LNCAP (cell line): ENCODE results near the gene CDC42EP5.
A peak's percentile ranks its signal among the peaks of the same experiment; 100 is the strongest.

Experiments used
- CTCF ChIP-seq: fragments of 450-650 bp; IDR thresholded peaks from 2 replicates; pipeline ENCODE4 v1.5.1; 2017; ENCODE audit warnings: mild to moderate bottlenecking

Gene CDC42EP5

DNA sequence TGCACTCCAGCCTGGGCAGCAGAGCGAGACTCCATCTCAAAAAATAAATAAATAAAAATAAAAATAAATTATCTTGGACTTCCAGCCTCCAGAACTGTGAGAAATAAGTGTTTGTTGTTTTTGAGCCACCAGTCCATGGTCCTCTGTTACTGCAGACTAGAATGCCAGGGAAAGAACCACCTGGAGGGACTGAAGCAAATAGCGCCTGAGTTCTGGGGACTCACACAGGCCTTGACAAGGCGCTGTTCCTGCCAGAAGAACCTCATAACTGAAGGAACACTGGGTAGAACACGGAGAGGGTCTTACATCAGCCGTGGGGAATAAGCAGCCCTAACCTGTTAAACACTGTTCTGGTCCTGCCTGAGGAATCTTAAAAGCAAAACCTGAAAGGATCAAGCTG lies 32.5 kb downstream of the CDC42EP5 start:
- no peak for TF ChIP-seq CTCF

- peak; percentile 69 for TF ChIP-seq CTCF
Observed at GRCh38 chr19:54439174-54439851, 33.8 kb downstream of the CDC42EP5 start.

DNA sequence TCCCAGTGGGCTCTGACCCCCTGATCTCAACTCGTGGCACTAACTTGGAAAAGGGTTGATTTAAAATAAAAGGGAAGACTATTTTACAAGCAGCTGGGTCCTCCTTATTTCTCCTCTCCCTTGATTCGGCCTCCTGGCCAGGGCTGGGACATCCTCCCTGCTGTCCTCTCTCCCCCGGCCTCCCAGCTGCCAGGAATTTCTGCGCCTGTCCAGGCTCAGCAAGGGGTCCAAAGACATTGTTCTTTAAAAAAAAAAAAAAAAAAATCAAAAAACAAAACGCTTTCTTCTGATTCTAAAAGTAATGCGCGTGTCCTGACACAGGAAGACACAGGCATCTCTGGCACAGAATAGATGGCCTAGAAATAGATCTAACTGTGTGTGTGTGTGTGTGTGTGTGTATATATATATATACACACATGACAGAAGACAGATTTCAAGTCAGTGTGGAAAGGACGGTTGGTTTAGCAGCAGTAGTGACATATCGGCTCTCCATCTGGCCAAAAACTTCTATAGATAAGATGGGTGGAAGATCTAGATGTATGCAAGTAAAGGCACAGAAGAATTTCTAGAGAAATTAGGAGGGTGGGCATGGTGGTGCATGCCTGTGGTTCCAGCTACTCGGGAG lies 36.4 kb downstream of the CDC42EP5 start:
- TF ChIP-seq CTCF: no peak

- TF ChIP-seq CTCF: no peak
Observed at GRCh38 chr19:54436031-54436523, 37.0 kb downstream of the CDC42EP5 start.

GRCh38 chr19:54435551-54436016 lies 37.5 kb downstream of the CDC42EP5 start:
- no peak for TF ChIP-seq CTCF

- no peak for TF ChIP-seq CTCF
Observed at GRCh38 chr19:54434873-54435214, 38.3 kb downstream of the CDC42EP5 start.

DNA sequence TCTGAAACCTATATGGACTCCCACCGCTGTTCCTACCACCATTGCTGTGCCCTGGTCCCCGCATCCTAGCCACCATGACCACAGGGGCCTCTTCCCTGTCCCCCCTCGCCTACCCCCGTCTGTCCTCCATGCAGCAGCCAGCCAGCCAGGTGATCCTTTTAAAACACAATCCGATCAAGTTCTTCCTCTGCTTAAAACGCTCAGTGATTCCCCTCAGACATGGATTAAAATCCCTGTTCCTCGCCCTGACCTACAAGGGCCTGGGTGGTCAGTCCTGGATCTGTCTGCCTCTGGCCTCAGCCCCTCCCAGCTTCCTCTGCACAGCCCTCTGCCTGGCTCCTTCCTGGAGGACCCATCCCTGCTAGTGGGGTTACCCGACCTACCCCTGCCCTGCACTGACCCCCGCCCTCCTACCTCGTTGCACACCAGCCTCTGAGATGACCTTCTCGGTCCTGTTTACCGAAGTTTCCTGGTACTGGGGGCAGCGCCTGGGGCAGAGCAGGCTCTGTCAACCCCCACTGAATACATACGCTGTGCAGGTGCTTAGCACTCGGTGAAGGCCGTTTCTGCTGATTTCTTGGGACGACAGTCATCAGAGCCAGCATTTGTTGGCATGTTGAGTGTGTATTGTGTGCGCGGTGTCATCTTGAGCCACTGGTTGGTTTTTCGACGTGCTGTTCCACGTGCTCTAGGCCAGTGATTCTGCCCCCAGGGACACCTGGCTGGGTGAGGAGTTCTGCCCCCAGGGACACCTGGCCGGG lies 38.8 kb downstream of the CDC42EP5 start:
- TF ChIP-seq CTCF: no peak
